Measurements from ENCODE around the gene CLDN18. TPM values are rescaled to one million over a fixed set of nuclear protein-coding genes. Genes with fewer than 3 reads are reported as not detected.

CLDN18 gene
- total and polyA plus RNA-seq, 2 of the 8 experiments (the other 6 are each of a cell fraction or from before 2014, with no cell fraction given) = not detected

DNA sequence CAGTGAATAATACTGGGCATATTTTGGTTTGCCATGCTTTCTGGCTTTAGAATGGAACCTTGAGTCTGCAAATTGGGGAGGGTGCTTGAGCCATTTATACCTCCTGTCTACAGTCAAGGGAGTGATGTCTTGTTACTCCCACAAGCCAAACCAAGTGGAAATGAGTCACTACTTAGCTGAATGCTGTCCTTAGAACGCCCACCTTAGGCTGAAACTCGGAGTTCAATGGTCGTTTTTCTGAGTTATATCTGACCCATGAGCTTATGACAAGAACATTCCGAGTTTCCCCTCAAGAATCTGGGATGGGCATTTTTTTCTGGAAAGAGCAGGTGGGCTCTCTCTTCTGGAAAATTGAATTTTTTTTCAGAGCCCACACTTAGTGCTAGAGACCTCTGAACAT is 17.4 kb upstream of the CLDN18 start (continued):
- TF ChIP-seq, protein P1, sequence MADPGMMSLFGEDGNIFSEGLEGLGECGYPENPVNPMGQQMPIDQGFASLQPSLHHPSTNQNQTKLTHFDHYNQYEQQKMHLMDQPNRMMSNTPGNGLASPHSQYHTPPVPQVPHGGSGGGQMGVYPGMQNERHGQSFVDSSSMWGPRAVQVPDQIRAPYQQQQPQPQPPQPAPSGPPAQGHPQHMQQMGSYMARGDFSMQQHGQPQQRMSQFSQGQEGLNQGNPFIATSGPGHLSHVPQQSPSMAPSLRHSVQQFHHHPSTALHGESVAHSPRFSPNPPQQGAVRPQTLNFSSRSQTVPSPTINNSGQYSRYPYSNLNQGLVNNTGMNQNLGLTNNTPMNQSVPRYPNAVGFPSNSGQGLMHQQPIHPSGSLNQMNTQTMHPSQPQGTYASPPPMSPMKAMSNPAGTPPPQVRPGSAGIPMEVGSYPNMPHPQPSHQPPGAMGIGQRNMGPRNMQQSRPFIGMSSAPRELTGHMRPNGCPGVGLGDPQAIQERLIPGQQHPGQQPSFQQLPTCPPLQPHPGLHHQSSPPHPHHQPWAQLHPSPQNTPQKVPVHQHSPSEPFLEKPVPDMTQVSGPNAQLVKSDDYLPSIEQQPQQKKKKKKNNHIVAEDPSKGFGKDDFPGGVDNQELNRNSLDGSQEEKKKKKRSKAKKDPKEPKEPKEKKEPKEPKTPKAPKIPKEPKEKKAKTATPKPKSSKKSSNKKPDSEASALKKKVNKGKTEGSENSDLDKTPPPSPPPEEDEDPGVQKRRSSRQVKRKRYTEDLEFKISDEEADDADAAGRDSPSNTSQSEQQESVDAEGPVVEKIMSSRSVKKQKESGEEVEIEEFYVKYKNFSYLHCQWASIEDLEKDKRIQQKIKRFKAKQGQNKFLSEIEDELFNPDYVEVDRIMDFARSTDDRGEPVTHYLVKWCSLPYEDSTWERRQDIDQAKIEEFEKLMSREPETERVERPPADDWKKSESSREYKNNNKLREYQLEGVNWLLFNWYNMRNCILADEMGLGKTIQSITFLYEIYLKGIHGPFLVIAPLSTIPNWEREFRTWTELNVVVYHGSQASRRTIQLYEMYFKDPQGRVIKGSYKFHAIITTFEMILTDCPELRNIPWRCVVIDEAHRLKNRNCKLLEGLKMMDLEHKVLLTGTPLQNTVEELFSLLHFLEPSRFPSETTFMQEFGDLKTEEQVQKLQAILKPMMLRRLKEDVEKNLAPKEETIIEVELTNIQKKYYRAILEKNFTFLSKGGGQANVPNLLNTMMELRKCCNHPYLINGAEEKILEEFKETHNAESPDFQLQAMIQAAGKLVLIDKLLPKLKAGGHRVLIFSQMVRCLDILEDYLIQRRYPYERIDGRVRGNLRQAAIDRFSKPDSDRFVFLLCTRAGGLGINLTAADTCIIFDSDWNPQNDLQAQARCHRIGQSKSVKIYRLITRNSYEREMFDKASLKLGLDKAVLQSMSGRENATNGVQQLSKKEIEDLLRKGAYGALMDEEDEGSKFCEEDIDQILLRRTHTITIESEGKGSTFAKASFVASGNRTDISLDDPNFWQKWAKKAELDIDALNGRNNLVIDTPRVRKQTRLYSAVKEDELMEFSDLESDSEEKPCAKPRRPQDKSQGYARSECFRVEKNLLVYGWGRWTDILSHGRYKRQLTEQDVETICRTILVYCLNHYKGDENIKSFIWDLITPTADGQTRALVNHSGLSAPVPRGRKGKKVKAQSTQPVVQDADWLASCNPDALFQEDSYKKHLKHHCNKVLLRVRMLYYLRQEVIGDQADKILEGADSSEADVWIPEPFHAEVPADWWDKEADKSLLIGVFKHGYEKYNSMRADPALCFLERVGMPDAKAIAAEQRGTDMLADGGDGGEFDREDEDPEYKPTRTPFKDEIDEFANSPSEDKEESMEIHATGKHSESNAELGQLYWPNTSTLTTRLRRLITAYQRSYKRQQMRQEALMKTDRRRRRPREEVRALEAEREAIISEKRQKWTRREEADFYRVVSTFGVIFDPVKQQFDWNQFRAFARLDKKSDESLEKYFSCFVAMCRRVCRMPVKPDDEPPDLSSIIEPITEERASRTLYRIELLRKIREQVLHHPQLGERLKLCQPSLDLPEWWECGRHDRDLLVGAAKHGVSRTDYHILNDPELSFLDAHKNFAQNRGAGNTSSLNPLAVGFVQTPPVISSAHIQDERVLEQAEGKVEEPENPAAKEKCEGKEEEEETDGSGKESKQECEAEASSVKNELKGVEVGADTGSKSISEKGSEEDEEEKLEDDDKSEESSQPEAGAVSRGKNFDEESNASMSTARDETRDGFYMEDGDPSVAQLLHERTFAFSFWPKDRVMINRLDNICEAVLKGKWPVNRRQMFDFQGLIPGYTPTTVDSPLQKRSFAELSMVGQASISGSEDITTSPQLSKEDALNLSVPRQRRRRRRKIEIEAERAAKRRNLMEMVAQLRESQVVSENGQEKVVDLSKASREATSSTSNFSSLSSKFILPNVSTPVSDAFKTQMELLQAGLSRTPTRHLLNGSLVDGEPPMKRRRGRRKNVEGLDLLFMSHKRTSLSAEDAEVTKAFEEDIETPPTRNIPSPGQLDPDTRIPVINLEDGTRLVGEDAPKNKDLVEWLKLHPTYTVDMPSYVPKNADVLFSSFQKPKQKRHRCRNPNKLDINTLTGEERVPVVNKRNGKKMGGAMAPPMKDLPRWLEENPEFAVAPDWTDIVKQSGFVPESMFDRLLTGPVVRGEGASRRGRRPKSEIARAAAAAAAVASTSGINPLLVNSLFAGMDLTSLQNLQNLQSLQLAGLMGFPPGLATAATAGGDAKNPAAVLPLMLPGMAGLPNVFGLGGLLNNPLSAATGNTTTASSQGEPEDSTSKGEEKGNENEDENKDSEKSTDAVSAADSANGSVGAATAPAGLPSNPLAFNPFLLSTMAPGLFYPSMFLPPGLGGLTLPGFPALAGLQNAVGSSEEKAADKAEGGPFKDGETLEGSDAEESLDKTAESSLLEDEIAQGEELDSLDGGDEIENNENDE (IDR thresholded peaks at IDR 0.05; ENCODE audit: insufficient replicate concordance, low read length) = no peak
- no peak for TF ChIP-seq SIN3A (conservative IDR thresholded peaks at IDR 0.05 in 1 of 2, IDR thresholded peaks at IDR 0.05 in 1 of 2; ENCODE audit: low read depth in 1 of 2, low read length in 2 of 2)
- no peak for TF ChIP-seq SIRT6 (IDR thresholded peaks at IDR 0.05; ENCODE audit: low read length)
- no peak for TF ChIP-seq YY1 (IDR thresholded peaks at IDR 0.05; ENCODE audit: low read depth, low read length)
- TF ChIP-seq, protein P2, sequence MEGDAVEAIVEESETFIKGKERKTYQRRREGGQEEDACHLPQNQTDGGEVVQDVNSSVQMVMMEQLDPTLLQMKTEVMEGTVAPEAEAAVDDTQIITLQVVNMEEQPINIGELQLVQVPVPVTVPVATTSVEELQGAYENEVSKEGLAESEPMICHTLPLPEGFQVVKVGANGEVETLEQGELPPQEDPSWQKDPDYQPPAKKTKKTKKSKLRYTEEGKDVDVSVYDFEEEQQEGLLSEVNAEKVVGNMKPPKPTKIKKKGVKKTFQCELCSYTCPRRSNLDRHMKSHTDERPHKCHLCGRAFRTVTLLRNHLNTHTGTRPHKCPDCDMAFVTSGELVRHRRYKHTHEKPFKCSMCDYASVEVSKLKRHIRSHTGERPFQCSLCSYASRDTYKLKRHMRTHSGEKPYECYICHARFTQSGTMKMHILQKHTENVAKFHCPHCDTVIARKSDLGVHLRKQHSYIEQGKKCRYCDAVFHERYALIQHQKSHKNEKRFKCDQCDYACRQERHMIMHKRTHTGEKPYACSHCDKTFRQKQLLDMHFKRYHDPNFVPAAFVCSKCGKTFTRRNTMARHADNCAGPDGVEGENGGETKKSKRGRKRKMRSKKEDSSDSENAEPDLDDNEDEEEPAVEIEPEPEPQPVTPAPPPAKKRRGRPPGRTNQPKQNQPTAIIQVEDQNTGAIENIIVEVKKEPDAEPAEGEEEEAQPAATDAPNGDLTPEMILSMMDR (IDR thresholded peaks at IDR 0.05; ENCODE audit: control extremely low read depth in 1 of 3, insufficient read depth in 1 of 3, low read depth in 1 of 3, low read length in 3 of 3) = no peak
- TF ChIP-seq CBX5 (IDR thresholded peaks at IDR 0.05; ENCODE audit: low read depth, low read length) = no peak
- TF ChIP-seq HDAC2 (IDR thresholded peaks at IDR 0.05; ENCODE audit: borderline replicate concordance in 1 of 2, low read depth in 2 of 2, low read length in 2 of 2) = no peak
